Karpas-422 (cell line): ENCODE measurements around the gene SRBD1. TPM values are rescaled to one million over a fixed set of nuclear protein-coding genes. Genes with fewer than 3 reads are reported as not detected.

Source experiments
- DNase-seq: peaks from one replicate; pipeline ENCODE4 v3.0.0-alpha.2; 2015
- H2AFZ ChIP-seq: fragments of 200-600 bp; sonication (generic); 2 replicates; pipeline ENCODE4 v1.6.1; 2014; ENCODE audit warnings: antibody characterized with exemption, low read length, mixed read lengths
- H3K27ac ChIP-seq: fragments of 200-600 bp; sonication (generic); 2 replicates; pipeline ENCODE4 v1.5.1; 2014; ENCODE audit warnings: mild to moderate bottlenecking, low read length, moderate library complexity
- H3K27me3 ChIP-seq: fragments of 200-600 bp; sonication (generic); 2 replicates; pipeline ENCODE4 v1.6.1; 2014; ENCODE audit warnings: low read length, mixed read lengths
- H3K36me3 ChIP-seq: fragments of 200-600 bp; sonication (generic); 2 replicates; pipeline ENCODE4 v1.6.1; 2014; ENCODE audit warnings: low read length, mixed read lengths; ENCODE audit not compliant: insufficient read depth
- H3K4me1 ChIP-seq: fragments of 200-600 bp; sonication (generic); 2 replicates; pipeline ENCODE4 v1.6.1; 2014; ENCODE audit warnings: mild to moderate bottlenecking, low read length, mixed read lengths
- H3K4me2 ChIP-seq: fragments of 200-600 bp; sonication (generic); 2 replicates; pipeline ENCODE4 v1.6.1; 2014; ENCODE audit warnings: low read length, low read depth, mild to moderate bottlenecking; ENCODE audit not compliant: poor library complexity, severe bottlenecking
- H3K4me3 ChIP-seq: fragments of 200-600 bp; sonication (generic); 2 replicates; pipeline ENCODE4 v1.5.1; 2014; ENCODE audit warnings: mild to moderate bottlenecking, antibody characterized with exemption, low read length, mixed read lengths
- H3K79me2 ChIP-seq: fragments of 200-600 bp; sonication (generic); 2 replicates; pipeline ENCODE4 v1.6.1; 2014; ENCODE audit warnings: mild to moderate bottlenecking, low read length, mixed read lengths
- H3K9ac ChIP-seq: fragments of 200-600 bp; sonication (generic); 2 replicates; pipeline ENCODE4 v1.6.0; 2014; ENCODE audit warnings: low read length
- H3K9me2 ChIP-seq: fragments of 200-600 bp; sonication (generic), shearing (Covaris generic); replicated peaks from 2 replicates; pipeline ENCODE4 v1.6.0; 2014; ENCODE audit warnings: mild to moderate bottlenecking, low read length, moderate library complexity; ENCODE audit not compliant: insufficient read depth
- H3K9me3 ChIP-seq: fragments of 300-700, 200-600 bp; sonication (generic); 2 replicates; pipeline ENCODE4 v1.6.1; 2014; ENCODE audit warnings: low read length, mixed read lengths
- H4K20me1 ChIP-seq: fragments of 200-600 bp; sonication (generic); 2 replicates; pipeline ENCODE4 v1.6.1; 2014; ENCODE audit warnings: mild to moderate bottlenecking, antibody characterized with exemption, low read length, low read depth; ENCODE audit not compliant: insufficient read depth
- total RNA-seq: library from RNA; depleted of rRNA; stranded (reverse); fragments of >200 nt; shearing (Covaris generic); gene quantifications from 2 replicates; pipeline ENCODE4 v1.2.3, GENCODE V29; 2014; ENCODE audit warnings: low replicate concordance

SRBD1 gene
- total RNA-seq, 1 experiment from 2014 or later: 29.7 TPM

DNA sequence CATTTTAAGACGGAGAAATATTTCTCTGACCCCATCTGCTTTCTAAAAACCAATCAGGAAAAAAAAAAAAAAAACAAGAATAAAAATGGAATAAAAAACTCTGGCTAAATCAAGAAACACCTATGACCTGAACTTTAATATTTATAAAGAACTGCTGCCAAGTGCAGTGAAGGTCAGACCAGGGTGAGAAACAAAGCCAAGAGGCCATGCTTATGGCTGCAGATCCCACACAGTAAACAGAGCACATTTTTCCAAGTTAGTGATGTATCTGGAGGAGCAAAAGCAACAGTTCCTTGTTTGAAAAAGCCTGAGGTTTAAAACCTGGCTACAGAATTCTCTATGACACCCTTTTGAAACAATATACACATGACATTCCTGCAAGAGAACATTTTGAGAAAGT, 242.3 kb downstream of the SRBD1 start:
- Histone ChIP-seq H2AFZ (no peak overlapping the region), H3K27me3 (no peaks in the 10 kb centered on the region), H3K27ac (no peak overlapping the region), H3K9me3 (no peaks in the 10 kb centered on the region), H3K4me2 (no peak overlapping the region), H3K36me3 (no peaks in the 10 kb centered on the region), H4K20me1 (no peaks in the 10 kb centered on the region), H3K4me1 (no peaks in the 10 kb centered on the region), H3K79me2 (no peaks in the 10 kb centered on the region), H3K9ac (no peak overlapping the region), H3K9me2 (no peaks in the 10 kb centered on the region), H3K4me3 (no peak overlapping the region)
- no peak for DNase-seq

DNA sequence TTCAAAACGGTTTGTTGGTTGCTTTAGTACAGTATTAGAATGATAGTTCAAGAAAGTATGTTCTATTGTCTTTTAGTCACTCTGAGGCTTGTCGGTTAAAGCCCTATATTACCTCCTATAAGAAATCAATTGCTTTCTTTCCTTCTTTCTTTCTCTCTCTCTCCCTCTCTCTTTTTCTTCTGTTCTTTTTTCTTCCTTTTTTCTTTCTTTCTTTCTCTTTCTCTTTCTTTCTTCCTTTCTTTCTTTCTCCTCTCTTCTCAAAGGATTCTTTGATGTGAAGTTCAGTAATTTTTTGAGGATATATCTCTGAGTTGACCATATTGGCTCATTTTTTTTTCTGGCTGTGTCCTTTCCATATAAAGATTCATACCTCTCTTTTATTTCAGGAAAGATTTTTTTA, 249.4 kb downstream of the SRBD1 start:
- Histone ChIP-seq H3K9me2 (no peaks in the 10 kb centered on the region), H3K79me2 (no peaks in the 10 kb centered on the region), H3K4me3 (no peak overlapping the region), H3K4me1 (no peaks in the 10 kb centered on the region), H3K9ac (no peak overlapping the region), H2AFZ (no peak overlapping the region), H3K36me3 (no peaks in the 10 kb centered on the region), H3K9me3 (no peaks in the 10 kb centered on the region), H3K27me3 (no peaks in the 10 kb centered on the region), H3K27ac (no peak overlapping the region), H4K20me1 (no peaks in the 10 kb centered on the region), H3K4me2 (no peak overlapping the region)
- no peak for DNase-seq

DNA sequence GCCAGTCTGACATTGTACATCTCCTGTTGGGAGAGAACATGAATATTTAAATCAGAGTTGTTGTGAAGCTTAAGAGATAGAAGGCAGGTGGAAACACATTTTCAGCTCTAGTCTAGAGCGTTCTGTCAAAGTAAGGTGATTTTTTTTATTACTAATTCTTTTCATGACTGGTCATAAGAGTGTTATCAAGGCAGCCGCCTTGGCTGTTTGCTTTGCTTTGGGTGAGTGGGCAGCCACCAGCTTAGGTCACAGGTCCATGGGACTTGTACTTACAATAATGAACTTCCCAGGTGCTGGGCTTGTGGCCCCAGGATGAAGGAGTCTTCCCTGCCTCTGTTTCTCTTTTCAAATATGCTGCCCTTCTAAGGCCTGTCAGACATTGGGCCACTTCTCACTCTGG, 256.3 kb downstream of the SRBD1 start:
- Histone ChIP-seq H3K36me3 (no peaks in the 10 kb centered on the region), H3K9ac (no peak overlapping the region), H3K27ac (no peak overlapping the region), H3K79me2 (no peaks in the 10 kb centered on the region), H4K20me1 (no peaks in the 10 kb centered on the region), H3K4me1 (no peaks in the 10 kb centered on the region), H3K4me2 (no peak overlapping the region), H2AFZ (no peak overlapping the region), H3K27me3 (no peaks in the 10 kb centered on the region), H3K9me2 (no peaks in the 10 kb centered on the region), H3K4me3 (no peak overlapping the region), H3K9me3 (no peaks in the 10 kb centered on the region)
- no peak for DNase-seq

DNA sequence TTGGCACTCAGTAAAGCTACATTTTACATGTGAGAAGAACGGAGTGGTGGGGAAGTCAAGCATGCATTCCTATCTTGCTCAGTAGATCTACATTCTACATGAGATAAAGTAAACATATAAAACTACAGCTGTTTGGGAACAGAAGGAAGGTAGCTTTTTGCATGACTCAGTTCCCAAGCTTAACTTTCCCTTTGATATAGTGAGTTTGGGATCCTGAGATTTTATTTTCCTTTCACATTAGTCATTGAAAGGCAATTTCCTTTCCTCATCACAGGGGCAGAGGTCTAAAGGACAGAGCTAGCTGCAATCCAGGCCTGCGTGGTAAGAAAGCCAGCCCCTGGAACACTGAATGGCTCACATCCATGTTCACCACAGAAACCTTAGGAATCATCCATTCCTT, 257.2 kb downstream of the SRBD1 start:
- no peaks in the 10 kb centered on the region for H3K27me3 ChIP-seq
- H3K9me2 ChIP-seq: no peaks in the 10 kb centered on the region
- no peak for DNase-seq
- no peaks in the 10 kb centered on the region for H3K9me3 ChIP-seq
- no peaks in the 10 kb centered on the region for H4K20me1 ChIP-seq
- H3K4me3 ChIP-seq: no peak overlapping the region
- no peak overlapping the region for H3K9ac ChIP-seq
- H3K27ac ChIP-seq: no peak overlapping the region
- no peak overlapping the region for H2AFZ ChIP-seq
- no peak overlapping the region for H3K4me2 ChIP-seq
- H3K79me2 ChIP-seq: no peaks in the 10 kb centered on the region
- no peaks in the 10 kb centered on the region for H3K36me3 ChIP-seq
- no peaks in the 10 kb centered on the region for H3K4me1 ChIP-seq

DNA sequence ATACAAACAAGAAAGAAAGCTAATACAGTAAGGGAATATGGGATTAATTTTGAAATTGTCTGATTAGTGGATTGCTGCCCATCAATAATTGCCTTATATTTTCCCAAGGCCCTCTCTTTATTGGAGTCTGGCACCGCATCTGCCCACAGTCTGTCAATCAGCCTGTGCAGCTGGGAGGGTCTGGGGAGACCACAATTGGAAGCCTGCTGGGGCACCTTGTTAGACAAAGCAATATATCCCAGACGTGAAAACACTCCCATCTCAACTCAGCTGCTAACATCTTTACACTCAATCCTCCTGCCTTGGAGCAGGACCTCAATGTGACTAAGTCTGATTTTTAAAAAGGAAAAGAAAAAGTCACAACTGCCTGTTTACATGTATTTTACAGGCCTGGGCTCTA, 258.6 kb downstream of the SRBD1 start:
- H3K79me2 ChIP-seq: no peaks in the 10 kb centered on the region
- H3K9me2 ChIP-seq: no peaks in the 10 kb centered on the region
- H2AFZ ChIP-seq: no peak overlapping the region
- no peak overlapping the region for H3K4me2 ChIP-seq
- no peaks in the 10 kb centered on the region for H4K20me1 ChIP-seq
- H3K36me3 ChIP-seq: no peaks in the 10 kb centered on the region
- H3K4me1 ChIP-seq: no peaks in the 10 kb centered on the region
- H3K9ac ChIP-seq: no peak overlapping the region
- no peaks in the 10 kb centered on the region for H3K9me3 ChIP-seq
- no peak overlapping the region for H3K27ac ChIP-seq
- no peak for DNase-seq
- H3K27me3 ChIP-seq: no peaks in the 10 kb centered on the region
- no peak overlapping the region for H3K4me3 ChIP-seq

DNA sequence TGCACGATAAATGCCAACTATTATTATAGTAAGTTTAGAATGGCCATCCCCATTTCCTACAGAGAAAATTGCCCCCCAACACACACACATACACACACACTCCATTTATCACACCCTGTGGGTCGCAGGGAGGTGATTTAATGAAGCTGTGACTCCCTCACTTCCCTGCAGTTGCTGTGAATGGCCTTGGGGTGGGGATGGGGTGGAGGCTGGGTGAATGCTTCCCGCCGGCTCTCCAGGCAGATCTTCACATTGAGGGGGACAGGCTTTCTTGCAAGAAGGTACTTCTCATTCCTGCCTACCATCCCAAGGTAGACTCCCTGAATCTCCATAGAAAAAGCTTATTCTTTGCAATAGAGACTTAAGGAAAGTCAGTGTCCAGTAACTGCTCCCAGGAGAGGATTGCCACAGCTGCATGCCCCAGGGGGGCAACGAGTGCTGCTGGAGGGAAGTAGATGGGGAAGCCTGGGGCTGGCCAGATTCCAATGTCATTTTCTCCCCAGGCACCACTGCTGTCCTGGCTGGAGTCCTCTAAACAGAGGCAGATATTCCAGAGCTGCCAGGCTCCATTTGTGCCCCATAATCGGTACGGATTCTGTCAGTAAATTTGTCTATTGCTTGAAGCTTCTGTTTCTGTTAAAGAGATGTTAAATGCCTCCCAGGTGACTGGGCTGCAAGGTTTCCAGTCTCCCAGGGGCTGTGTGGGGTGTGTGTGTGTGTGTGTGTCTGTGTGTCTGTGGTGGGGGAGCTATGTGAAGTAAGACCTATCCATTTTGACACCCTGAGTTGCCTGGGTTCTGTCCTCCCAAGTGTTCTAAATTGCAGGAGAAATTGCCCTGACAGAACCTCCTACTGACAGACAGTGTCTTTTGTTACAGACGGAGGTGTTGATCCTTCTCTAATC, 265.5 kb downstream of the SRBD1 start:
- Histone ChIP-seq H2AFZ (no peak overlapping the region), H3K27ac (no peak overlapping the region), H3K9me2 (no peaks in the 10 kb centered on the region), H3K4me3 (no peak overlapping the region), H3K36me3 (no peaks in the 10 kb centered on the region), H3K9ac (no peak overlapping the region), H3K27me3 (no peaks in the 10 kb centered on the region), H3K4me1 (no peaks in the 10 kb centered on the region), H4K20me1 (no peaks in the 10 kb centered on the region), H3K9me3 (no peaks in the 10 kb centered on the region), H3K79me2 (no peaks in the 10 kb centered on the region), H3K4me2 (no peak overlapping the region)
- no peak for DNase-seq

DNA sequence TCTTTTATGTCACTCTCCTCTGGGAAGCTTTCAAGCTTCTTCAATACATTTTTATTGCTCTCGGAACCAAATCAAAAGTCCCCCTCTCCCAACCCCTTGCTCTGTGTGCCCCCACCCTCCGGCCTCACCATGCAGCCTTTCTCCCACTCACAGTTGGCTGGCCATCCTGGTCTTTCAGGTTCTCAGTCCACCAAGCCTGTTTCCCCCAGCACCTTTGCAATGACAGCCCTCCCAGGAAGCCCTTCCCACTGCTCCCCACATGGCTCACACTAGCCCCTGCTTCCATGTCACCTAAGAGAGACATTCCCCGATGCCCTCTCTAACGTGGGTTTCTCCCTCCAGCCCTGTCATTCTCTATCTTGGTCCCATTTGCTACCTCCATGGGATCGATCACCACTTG, 266.6 kb downstream of the SRBD1 start:
- Histone ChIP-seq H3K9me2 (no peaks in the 10 kb centered on the region), H3K36me3 (no peaks in the 10 kb centered on the region), H3K4me1 (no peaks in the 10 kb centered on the region), H3K27me3 (no peaks in the 10 kb centered on the region), H4K20me1 (no peaks in the 10 kb centered on the region), H3K79me2 (no peaks in the 10 kb centered on the region), H3K9ac (no peak overlapping the region), H3K9me3 (no peaks in the 10 kb centered on the region), H3K4me2 (no peak overlapping the region), H3K27ac (no peak overlapping the region), H3K4me3 (no peak overlapping the region), H2AFZ (no peak overlapping the region)
- no peak for DNase-seq

DNA sequence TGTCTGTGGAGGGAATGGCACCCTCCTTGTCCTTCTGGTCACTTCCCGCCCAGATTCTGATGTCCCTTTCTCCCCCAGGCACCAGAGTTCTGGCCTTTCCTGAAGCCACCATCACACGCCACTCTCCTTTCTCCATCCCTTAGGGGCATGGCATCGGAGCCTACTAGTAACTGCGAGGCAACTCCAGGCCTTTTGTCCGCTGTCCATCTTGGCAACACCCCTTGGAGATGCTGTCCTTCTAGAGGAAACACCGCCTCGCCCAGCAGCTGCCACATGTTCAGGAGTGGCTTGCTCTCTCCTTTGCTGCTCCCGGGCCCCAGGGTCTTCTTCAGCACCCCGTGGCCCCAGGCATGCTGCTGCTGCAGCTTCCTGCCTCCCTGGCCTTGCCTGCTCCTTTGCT, 267.0 kb downstream of the SRBD1 start:
- H2AFZ ChIP-seq: no peak overlapping the region
- no peaks in the 10 kb centered on the region for H3K4me1 ChIP-seq

More for the DNA sequence above, 267.0 kb downstream of the SRBD1 start:
- no peak for DNase-seq
- no peak overlapping the region for H3K4me3 ChIP-seq
- H3K27me3 ChIP-seq: no peaks in the 10 kb centered on the region
- no peak overlapping the region for H3K27ac ChIP-seq
- H3K9me2 ChIP-seq: no peaks in the 10 kb centered on the region
- no peak overlapping the region for H3K9ac ChIP-seq
- H3K4me2 ChIP-seq: no peak overlapping the region
- H3K79me2 ChIP-seq: no peaks in the 10 kb centered on the region
- H3K36me3 ChIP-seq: no peaks in the 10 kb centered on the region
- H3K9me3 ChIP-seq: no peaks in the 10 kb centered on the region
- H4K20me1 ChIP-seq: no peaks in the 10 kb centered on the region
